MM.1S (cell line): ENCODE results near the gene PDILT.

Experiments
- CTCF ChIP-seq: fragments of 300-600 bp; sonication (generic); IDR thresholded peaks from 2 replicates; pipeline ENCODE4 v1.5.1; 2016; ENCODE audit warnings: antibody characterized with exemption, low read length, mixed read lengths
- EZH2phosphoT487 ChIP-seq: fragments of 300-600 bp; sonication (generic); IDR thresholded peaks from 2 replicates; pipeline ENCODE4 v1.6.1; 2018; ENCODE audit warnings: antibody characterized with exemption, low read length

GRCh38 chr16:20401475-20402016 is 3.0 kb downstream of the PDILT start:
- TF ChIP-seq CTCF, result no peak
- no peak for TF ChIP-seq EZH2phosphoT487
